Gastrocnemius medialis (tissue), 4 donors: ENCODE measurements around the gene PRKCE.

Experiments
- CTCF ChIP-seq, 5 experiments: fragments of 450-650 bp in 3 of 5; fragments of 200-600 bp in 2 of 5; sonication (generic) in 2 of 5; IDR thresholded peaks in 4 of 5; conservative IDR thresholded peaks in 1 of 5; 1 replicate in 4 of 5; 2 replicates in 1 of 5; pipeline ENCODE4 v1.5.1; 2016 to 2019; ENCODE audit warnings: antibody characterized with exemption in 5 of 5, mild to moderate bottlenecking in 3 of 5, moderate library complexity in 3 of 5
- POLR2A ChIP-seq, 2 donors: fragments of 450-650 bp; IDR thresholded peaks; one replicate each; pipeline ENCODE4 v1.6.1; 2017; ENCODE audit warnings: antibody characterized with exemption in 2 of 2, mild to moderate bottlenecking in 2 of 2, moderate library complexity in 2 of 2

GRCh38 chr2:46006473-46007025, 355.1 kb downstream of the PRKCE start:
- TF ChIP-seq CTCF (IDR thresholded peaks at IDR 0.05 in 4 of 5, conservative IDR thresholded peaks at IDR 0.05 in 1 of 5): no peak
- TF ChIP-seq POLR2A (IDR thresholded peaks at IDR 0.05): no peak
